Keratinocyte (primary cell): Measurements from ENCODE around the gene FNDC3A. TPM values are rescaled to one million over a fixed set of nuclear protein-coding genes. Genes with fewer than 3 reads are reported as not detected.

ENCODE experiments used
- DNase-seq: peaks from one replicate; pipeline ENCODE4 v3.0.0-alpha.2; 2011; ENCODE audit warnings: low read depth, missing footprints, low spot score
- FAIRE-seq: peaks from 2 replicates; lab custom pipeline; 2011; peaks lifted over from hg19 to GRCh38; lab: Jason Lieb, UNC
- H2AFZ ChIP-seq: 2 replicates; pipeline ENCODE4 v1.6.0; 2012; ENCODE audit warnings: low read length, control low read depth, inconsistent platforms; ENCODE audit not compliant: control insufficient read depth
- H3K27ac ChIP-seq: 2 replicates; pipeline ENCODE4 v1.5.1; 2011; ENCODE audit warnings: low read length; ENCODE audit not compliant: control insufficient read depth, insufficient read depth
- H3K27me3 ChIP-seq: 3 replicates; pipeline ENCODE4 v1.6.0; 2011; ENCODE audit warnings: low read length; ENCODE audit not compliant: control insufficient read depth, insufficient read depth; ENCODE audit errors: extremely low read depth
- H3K36me3 ChIP-seq, 2 experiments: 2 replicates in 1 of 2; 3 replicates in 1 of 2; pipeline ENCODE4 v1.5.1; 2011; ENCODE audit warnings: low read length in 2 of 2, mild to moderate bottlenecking in 1 of 2; ENCODE audit not compliant: control insufficient read depth in 2 of 2, insufficient read depth in 2 of 2; ENCODE audit errors: extremely low read depth in 1 of 2
- H3K4me1 ChIP-seq: 3 replicates; pipeline ENCODE4 v1.5.1; 2011; ENCODE audit warnings: low read length; ENCODE audit not compliant: control insufficient read depth, insufficient read depth; ENCODE audit errors: extremely low read depth
- H3K4me2 ChIP-seq: 3 replicates; pipeline ENCODE4 v1.6.0; 2011; ENCODE audit warnings: low read depth, low read length; ENCODE audit not compliant: control insufficient read depth, insufficient read depth; ENCODE audit errors: extremely low read depth
- H3K4me3 ChIP-seq, 3 experiments: fragments of 200-600 bp in 1 of 3; sonication (generic) in 1 of 3; 2 replicates in 2 of 3; 3 replicates in 1 of 3; pipeline ENCODE4 v1.5.1; 2011 to 2016; ENCODE audit warnings: low read length in 3 of 3, mild to moderate bottlenecking in 3 of 3, control low read depth in 2 of 3, inconsistent platforms in 1 of 3, low read depth in 1 of 3, mixed read lengths in 1 of 3, mixed run types in 1 of 3, moderate library complexity in 1 of 3; ENCODE audit not compliant: control insufficient read depth in 2 of 3, insufficient read depth in 2 of 3; ENCODE audit errors: extremely low read depth in 1 of 3
- H3K79me2 ChIP-seq: 2 replicates; pipeline ENCODE4 v1.6.0; 2012; ENCODE audit warnings: low read length; ENCODE audit not compliant: control insufficient read depth, insufficient read depth
- H3K9ac ChIP-seq: 3 replicates; pipeline ENCODE4 v1.6.0; 2011; ENCODE audit warnings: low read length; ENCODE audit not compliant: control insufficient read depth, insufficient read depth; ENCODE audit errors: extremely low read depth
- H3K9me1 ChIP-seq: 3 replicates; pipeline ENCODE4 v1.6.0; 2011; ENCODE audit warnings: low read length; ENCODE audit not compliant: control insufficient read depth, insufficient read depth; ENCODE audit errors: extremely low read depth
- H3K9me3 ChIP-seq: 2 replicates; pipeline ENCODE4 v1.5.1; 2012; ENCODE audit warnings: low read depth, low read length; ENCODE audit not compliant: control insufficient read depth
- H4K20me1 ChIP-seq: 3 replicates; pipeline ENCODE4 v1.6.0; 2011; ENCODE audit warnings: low read length; ENCODE audit not compliant: control insufficient read depth, insufficient read depth; ENCODE audit errors: extremely low read depth
- EZH2 ChIP-seq: IDR thresholded peaks from one replicate; pipeline ENCODE4 v1.6.1; 2012; ENCODE audit warnings: inconsistent platforms, mild to moderate bottlenecking, low read length, moderate library complexity
- dilution Hi-C: fragments of 300-500 bp; cut with MboI; formaldehyde crosslinking; loops from one replicate; pipeline ENCODE4 v1.7.0; 2020; ENCODE audit warnings: low sequenced_read_pairs; ENCODE audit not compliant: extremely low pct_ligation_motif_present
- polyA plus RNA-seq, 5 experiments: library from polyadenylated mRNA; depleted of rRNA in 3 of 5; stranded (reverse) in 3 of 5; stranded (forward) in 1 of 5; unstranded in 1 of 5; fragments of >200 nt; gene quantifications; 1 replicate in 1 of 5; 2 replicates in 3 of 5; 3 replicates in 1 of 5; pipeline versions ENCODE4 v1.2.1 to v1.2.3, GENCODE V29; 2011 to 2012; ENCODE audit warnings: missing spikeins in 2 of 5, low read depth in 1 of 5, low replicate concordance in 1 of 5
- TF ChIP-seq, protein P1 (sequence below), 3 experiments: IDR thresholded peaks in 1 of 3; conservative IDR thresholded peaks in 1 of 3; optimal IDR thresholded peaks in 1 of 3; 2 replicates in 2 of 3; 3 replicates in 1 of 3; pipeline versions ENCODE3 to v1.5.1; 2011; ENCODE audit warnings: low read length in 3 of 3, mild to moderate bottlenecking in 3 of 3, moderate library complexity in 2 of 3, control low read depth in 1 of 3, inconsistent platforms in 1 of 3; ENCODE audit not compliant: insufficient read depth in 2 of 3; ENCODE audit errors: extremely low read depth in 1 of 3

The FNDC3A gene
- polyA plus RNA-seq, 1 donor (not counting 4 experiments of a cell fraction or from before 2014, with no cell fraction given) = 28.4 TPM

DNA sequence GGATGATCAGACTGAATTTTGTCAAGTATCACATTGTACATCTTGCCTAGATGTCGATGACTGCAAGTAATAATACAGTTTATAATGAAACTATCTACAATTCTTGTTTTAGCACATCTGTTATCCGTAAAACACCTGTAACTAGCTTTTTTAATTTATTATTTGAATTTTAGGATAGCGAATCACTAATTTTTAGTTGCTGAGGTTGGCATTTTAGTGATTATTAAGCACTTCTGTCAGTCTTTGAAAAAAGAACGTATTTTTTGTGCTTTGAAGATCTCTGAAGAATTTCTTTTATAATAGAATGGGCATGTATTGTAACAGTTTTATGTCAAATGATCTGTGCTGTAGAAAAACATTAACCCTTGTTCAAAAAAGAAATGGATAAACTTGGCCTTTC lies 232.9 kb downstream of the FNDC3A start:
- TF ChIP-seq EZH2 = no peak
- TF ChIP-seq, protein P1, sequence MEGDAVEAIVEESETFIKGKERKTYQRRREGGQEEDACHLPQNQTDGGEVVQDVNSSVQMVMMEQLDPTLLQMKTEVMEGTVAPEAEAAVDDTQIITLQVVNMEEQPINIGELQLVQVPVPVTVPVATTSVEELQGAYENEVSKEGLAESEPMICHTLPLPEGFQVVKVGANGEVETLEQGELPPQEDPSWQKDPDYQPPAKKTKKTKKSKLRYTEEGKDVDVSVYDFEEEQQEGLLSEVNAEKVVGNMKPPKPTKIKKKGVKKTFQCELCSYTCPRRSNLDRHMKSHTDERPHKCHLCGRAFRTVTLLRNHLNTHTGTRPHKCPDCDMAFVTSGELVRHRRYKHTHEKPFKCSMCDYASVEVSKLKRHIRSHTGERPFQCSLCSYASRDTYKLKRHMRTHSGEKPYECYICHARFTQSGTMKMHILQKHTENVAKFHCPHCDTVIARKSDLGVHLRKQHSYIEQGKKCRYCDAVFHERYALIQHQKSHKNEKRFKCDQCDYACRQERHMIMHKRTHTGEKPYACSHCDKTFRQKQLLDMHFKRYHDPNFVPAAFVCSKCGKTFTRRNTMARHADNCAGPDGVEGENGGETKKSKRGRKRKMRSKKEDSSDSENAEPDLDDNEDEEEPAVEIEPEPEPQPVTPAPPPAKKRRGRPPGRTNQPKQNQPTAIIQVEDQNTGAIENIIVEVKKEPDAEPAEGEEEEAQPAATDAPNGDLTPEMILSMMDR (optimal IDR thresholded peaks at IDR 0.05 in 1 of 3, IDR thresholded peaks at IDR 0.05 in 1 of 3, conservative IDR thresholded peaks at IDR 0.05 in 1 of 3; ENCODE audit: extremely low read depth in 1 of 3, insufficient read depth in 2 of 3, low read length in 3 of 3) = no peak
- Histone ChIP-seq H3K4me2 (no peak overlapping the region), H3K36me3 (peaks cover 6 to 11% of the 10 kb centered on the region in 2 experiments), H3K4me3 (no peak overlapping the region), H3K9me3 (no peaks in the 10 kb centered on the region), H4K20me1 (no peaks in the 10 kb centered on the region), H3K27me3 (no peaks in the 10 kb centered on the region), H3K9ac (no peak overlapping the region), H3K9me1 (no peaks in the 10 kb centered on the region), H3K27ac (no peak overlapping the region), H2AFZ (no peak overlapping the region), H3K79me2 (no peaks in the 10 kb centered on the region), H3K4me1 (no peaks in the 10 kb centered on the region)
- no peak for FAIRE-seq
- no peak for DNase-seq
- dilution Hi-C loops = no loop called here

DNA sequence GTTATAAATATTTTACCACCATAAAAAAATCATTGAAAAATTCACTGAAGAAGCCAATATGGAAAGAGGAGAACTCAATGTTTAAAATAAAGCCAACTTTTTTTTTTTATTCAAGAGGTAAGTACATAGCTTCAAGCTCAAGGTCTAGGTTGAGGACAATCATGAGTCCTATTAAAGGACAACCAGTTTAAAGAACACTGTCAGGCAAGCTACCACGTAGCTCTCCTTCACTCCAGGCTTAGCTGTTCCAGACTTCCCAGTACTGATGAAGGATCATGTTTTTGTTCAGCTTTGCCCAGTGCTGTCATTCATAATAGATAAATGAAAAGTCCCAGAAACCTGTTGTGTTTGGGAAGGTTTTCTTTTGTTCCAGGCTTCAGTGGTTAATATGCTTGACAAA lies 234.4 kb downstream of the FNDC3A start:
- Histone ChIP-seq H3K4me2 (no peak overlapping the region), H3K79me2 (no peaks in the 10 kb centered on the region), H3K27me3 (no peaks in the 10 kb centered on the region), H3K36me3 (peaks cover 4 to 11% of the 10 kb centered on the region in 2 experiments), H3K9me3 (no peaks in the 10 kb centered on the region), H3K4me1 (no peaks in the 10 kb centered on the region), H2AFZ (no peak overlapping the region), H3K27ac (no peak overlapping the region), H3K9ac (no peak overlapping the region), H3K4me3 (no peak overlapping the region), H3K9me1 (no peaks in the 10 kb centered on the region), H4K20me1 (no peaks in the 10 kb centered on the region)
- FAIRE-seq (no peak), DNase-seq (no peak)
- no peak for TF ChIP-seq EZH2
- TF ChIP-seq, protein P1 (optimal IDR thresholded peaks at IDR 0.05 in 1 of 3, IDR thresholded peaks at IDR 0.05 in 1 of 3, conservative IDR thresholded peaks at IDR 0.05 in 1 of 3; ENCODE audit: extremely low read depth in 1 of 3, insufficient read depth in 2 of 3, low read length in 3 of 3) = no peak
- dilution Hi-C loops = no loop called here
